Stimulated activated CD8-positive, alpha-beta memory T cell treated with anti-CD3 and anti-CD28 coated beads, Interleukin-15, amount 100 ng/mL, for 24 hours (primary cell): Measurements from ENCODE around the gene SMCO4.

Source experiments
- DNase-seq: peaks from one replicate; pipeline ENCODE4 v3.0.0-alpha.2; 2020; ENCODE audit warnings: low read depth

SMCO4 gene

GRCh38 chr11:93528757-93529645, 14.2 kb downstream of the SMCO4 start:
- DNase-seq: no peak

GRCh38 chr11:93528252-93528651, 14.9 kb downstream of the SMCO4 start:
- DNase-seq: no peak

GRCh38 chr11:93526641-93527583, 16.3 kb downstream of the SMCO4 start:
- DNase-seq: no peak

- no peak for DNase-seq
These were observed 16.9 kb downstream of the SMCO4 start for GRCh38 chr11:93526346-93526633.

DNA sequence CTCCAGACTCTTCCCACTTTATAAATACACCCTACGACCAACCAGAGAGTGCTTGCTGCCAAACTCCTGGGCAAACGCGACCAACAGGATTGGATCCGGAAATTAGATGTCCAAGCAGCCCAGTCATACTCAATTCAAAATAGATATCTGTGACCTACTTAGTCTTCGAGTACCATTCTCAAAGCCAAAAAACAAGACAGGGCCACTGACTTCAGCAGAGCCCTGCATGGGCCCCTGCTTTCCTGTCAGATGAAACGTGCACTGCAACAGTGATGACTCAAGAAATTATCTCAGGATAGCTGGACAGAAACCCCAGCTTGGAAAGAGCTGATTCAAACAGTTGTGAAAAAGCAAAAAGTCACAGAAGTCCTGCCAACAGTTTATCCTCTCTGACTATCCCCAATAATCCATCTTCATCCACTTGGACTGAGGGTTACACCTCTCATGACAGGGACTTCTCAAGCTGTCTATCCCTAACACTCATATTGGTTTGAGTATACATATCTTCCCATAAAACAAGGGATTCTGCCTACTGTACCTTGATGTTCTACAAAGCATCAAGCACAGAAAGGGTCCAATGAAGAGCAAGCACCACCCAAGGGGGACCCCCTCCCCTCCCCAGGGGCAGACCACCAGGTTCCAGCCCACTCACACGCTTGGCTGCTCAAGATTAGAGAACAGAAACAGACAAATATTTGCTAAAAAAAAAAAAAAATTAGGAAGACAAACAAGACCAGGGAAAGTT, 17.4 kb downstream of the SMCO4 start:
- no peak for DNase-seq

DNA sequence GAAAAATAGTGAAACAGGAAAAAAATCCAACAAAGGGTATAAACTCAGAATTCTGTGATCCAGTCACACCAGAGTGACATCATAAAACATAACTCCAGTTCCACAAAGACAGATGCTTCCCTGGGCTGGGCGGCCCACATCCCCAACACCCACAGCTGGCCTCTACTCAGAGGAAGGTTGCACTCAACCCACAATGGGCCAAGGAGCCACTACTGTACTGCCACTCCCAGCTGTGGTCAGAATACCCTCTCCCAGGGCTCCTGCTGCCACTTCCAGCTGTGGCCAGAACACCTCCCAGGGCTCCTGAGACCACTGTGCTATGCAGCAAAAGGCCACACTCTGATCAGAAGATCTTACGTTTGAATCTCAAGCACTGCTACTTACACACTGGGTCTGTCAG, 18.3 kb downstream of the SMCO4 start:
- no peak for DNase-seq

GRCh38 chr11:93524173-93524536, 19.0 kb downstream of the SMCO4 start:
- no peak for DNase-seq

DNA sequence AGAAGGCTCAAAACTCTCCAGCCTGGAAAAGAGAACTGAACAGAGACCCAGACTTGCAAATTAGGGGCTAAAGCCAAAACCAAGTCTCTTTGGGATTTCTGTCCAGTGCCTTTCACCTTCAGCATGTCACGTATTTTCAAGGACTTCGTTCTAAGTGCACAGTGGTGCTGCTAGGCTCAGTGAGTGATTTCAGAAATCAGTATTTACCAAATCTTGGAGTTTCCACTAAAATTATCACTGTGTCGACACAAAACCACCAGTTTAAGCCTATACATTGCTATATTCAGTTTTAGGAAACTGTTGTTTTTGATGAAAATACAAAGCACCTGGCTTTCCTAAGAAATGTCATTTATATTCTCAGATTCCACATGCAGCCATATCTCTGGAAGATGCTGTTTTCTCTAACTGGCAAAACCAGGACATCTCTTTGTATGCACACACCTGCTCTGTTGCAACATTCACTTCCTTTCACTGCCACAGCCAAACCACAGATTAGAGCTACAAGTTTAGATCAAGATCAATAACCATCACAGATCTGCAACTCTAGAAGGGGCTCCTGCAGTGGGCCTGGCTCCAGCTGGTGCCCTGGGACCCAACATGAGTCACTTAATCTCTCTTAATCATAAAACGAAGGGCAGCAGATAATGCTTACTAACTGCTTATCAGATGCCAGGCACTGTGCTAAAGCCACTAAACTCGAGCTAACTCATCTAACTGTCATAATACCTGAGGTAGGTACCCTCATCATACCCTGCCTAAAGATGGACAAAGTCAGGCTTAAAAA, 22.3 kb downstream of the SMCO4 start:
- DNase-seq: no peak

GRCh38 chr11:93519179-93519578, 24.0 kb downstream of the SMCO4 start:
- DNase-seq: no peak

GRCh38 chr11:93518081-93518480, 25.1 kb downstream of the SMCO4 start:
- no peak for DNase-seq

GRCh38 chr11:93517611-93518010, 25.6 kb downstream of the SMCO4 start:
- DNase-seq: no peak

GRCh38 chr11:93517041-93517440, 26.1 kb downstream of the SMCO4 start:
- DNase-seq: no peak

GRCh38 chr11:93515441-93516025, 27.7 kb downstream of the SMCO4 start:
- DNase-seq: no peak

DNA sequence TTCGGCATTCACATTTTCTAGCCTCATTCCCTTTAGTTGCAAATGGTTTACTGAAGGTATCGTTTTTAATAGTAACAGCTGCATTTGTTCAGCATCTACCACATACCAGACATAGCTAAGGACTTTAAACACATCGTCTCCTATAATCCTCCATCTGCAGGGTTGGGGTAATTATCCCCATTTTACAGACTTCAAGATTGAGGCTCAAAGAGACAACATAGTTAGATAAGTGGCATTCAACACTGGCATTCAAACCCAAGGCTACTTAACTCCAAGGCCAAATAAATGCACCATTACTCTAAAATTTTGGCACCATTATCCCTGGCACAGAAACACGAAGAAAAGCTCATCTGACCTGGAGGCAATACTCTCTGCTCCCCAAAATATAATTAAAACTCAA, 28.5 kb downstream of the SMCO4 start:
- no peak for DNase-seq

DNA sequence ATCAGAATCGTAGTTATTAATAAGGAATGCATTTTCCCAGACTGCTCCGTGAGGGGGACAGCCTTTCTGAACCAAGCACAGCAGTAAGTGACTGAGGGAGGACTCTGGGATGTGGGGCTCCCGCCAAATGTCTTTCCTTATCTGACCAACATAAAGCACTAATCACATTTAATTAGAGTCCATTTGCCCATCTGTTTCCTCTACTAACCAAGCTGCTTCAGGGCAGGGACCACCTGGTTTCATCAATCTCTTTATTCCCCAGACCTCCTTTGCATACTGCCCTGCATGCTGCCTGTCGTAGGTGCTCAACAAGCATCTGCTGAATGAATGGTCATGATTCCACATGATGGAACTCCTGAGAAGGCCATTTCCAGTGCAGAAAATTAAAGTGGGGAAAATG, 29.4 kb downstream of the SMCO4 start:
- no peak for DNase-seq

DNA sequence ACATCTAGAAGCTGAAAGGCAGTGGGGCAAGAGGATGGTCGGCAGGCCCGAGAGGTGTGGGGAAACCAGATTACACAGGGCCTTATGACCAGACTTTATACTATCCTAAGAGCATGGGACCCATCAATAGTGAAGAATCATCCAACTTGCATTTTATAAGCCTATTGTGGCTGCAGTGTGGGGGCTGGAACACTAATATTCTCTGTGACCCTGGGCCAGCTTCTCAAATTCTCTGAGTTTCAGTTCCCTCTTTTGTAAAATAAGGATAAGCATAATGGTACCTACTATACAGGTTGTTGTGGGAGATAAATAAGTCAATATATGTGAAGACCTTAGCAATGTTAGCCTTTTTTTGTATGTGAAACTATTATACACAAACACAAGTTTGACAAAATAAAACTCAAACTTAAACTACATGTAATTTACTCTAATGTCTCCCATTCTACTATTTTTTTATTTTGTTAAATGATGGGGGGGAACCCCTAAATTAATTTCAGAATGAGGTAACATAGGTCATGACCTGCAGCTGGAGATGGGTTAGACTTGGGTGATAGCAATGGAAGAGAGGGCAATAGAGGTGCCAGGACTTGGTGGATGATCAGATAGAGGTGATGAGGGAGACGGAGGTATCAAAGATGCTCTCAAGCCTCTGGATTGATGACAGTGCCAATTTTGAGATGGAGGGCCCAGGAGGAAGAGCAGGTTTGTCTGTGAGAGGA, 30.1 kb downstream of the SMCO4 start:
- DNase-seq: no peak

GRCh38 chr11:93512073-93512475, 31.1 kb downstream of the SMCO4 start:
- DNase-seq: no peak

DNA sequence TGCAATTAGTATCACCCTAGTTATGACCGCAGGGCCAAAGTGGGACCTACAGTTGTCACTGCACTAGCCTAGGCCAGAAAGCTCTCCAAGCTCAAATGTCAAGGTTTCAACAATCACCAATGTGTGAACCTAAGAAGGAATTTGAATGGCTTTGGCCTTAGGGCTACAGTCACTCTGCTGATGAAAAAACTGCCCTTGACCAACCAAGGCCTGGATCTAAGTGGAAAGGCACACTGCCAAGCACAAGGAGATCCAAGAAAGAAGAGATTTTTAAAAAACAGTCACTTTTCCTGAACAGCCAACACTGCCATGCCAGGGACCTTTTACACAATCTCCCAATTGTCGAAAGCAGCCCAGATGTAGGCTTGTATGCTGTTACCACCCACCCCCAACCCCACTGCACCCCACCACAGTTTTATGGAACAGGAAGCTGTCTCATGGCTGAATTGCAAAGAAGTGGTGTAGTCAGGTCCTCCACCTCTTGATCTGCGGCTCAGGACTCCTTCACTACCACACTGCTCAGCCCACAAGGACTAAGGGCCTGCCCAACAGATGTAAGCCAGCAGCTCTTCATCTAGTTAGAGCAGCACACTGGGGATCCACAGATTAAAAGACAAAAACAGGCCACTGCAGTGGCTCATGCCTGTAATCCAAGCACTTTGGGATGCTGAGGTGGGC, 32.9 kb downstream of the SMCO4 start:
- DNase-seq: no peak

GRCh38 chr11:93507517-93507916, 35.7 kb downstream of the SMCO4 start:
- no peak for DNase-seq

DNA sequence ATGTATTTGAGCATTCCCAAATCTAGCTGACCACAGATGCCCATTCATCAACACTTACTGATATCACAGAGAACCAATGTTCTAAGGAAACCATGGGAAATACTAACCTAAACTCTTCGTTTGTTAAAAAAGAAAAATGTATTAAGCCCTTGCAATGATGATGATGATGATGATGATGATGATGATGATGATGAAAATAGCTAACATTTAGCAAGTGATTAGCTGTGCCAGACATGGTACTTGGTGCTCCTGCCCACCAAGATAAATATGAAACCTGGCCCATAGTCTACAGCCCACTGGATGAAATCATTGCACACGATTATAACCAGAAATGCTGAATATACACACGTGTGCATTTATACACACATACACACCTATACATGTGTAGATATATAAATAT, 37.5 kb downstream of the SMCO4 start:
- DNase-seq: no peak
